NCI-H146 treated with DMSO at 0.1 percent for 48 hours (cell line): ENCODE data around the gene MAGEA9B.
"Not testable (repeated sequence)": the region's sequence is repeated elsewhere in the genome, so short reads cannot be mapped to it uniquely, and the experiment has no call there.

Experiments used
- DNase-seq: peaks from one replicate; lab custom pipeline; 2025; ENCODE audit not compliant: unreplicated experiment; lab: John Stamatoyannopoulos, UW

MAGEA9B gene

DNA sequence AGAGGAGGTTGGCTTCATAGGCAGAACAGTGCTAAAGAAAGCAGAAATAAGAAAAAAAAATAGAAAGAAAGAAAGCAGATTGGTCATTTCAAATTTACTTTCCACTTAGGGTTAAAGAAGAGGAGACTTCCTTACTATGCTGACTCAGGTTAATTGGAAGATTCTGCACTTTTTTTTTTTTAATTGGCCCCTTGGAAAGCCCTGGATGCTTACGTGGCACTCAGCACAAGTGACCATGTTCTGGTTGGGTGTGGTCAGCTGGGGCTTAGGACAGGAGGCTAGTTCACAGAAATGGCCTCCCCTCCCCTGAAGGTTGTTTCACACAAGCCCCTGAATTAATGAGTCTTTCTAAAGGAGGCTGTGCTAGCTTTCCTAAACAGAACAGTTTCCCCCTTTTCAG, 14.5 kb downstream of the MAGEA9B start:
- no peak for DNase-seq

DNA sequence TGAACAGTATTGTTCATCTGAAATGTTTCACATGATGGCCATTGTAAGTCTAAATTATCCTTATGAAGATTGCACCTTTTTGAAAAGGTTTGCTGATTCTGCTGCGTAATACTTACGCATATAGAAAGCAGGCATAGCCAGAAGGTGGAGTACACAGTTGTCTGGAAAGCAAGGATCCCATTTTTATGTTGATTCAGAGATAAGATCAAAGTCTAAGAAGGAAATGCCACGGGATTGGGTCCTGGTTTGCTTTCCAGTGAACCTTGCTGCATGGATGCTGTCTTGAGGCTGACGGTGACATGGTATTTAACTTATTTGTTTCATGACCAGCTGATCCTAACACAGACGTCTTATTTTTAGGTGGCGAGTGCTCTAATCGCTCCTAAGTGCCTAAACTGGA, 15.5 kb downstream of the MAGEA9B start:
- DNase-seq = no peak

DNA sequence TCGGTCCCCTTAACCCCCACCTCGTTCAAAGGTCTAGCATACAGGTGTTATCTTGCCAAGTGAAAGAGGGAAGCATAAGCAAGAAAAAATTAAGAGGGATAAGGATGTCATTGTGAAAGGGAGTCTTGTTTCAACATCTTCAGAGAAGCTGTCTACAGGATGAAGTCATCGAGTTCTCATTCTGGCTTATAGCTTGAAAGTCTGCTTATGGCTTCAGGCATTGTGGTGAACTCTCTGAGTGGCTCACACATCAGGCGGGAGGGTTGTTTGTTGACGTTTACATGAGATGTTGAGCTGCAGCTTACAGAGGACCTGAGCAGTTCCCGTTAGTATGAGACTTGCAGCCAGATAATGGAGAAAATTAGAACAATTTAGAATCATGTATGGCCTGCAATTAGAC, 16.6 kb downstream of the MAGEA9B start:
- no peak for DNase-seq

DNA sequence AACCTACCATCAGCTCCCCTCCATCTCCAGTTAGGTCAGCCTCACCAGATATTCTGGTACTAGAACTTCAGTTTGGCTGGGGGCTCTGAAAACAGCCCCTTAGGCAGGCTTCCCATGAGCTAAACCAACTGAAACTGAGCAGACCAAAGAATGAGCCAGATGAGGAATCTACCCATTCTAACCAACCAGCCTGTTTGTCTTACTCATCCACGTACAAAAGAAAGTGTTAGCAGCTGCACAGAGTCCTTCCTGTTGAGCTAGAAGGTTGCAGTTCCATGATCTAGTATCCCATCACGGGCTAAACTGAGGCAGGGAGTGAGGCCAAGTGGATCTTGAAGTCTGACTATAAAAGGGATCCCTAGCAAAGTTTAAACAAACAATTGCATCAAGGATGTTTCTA, 17.5 kb downstream of the MAGEA9B start:
- no peak for DNase-seq

DNA sequence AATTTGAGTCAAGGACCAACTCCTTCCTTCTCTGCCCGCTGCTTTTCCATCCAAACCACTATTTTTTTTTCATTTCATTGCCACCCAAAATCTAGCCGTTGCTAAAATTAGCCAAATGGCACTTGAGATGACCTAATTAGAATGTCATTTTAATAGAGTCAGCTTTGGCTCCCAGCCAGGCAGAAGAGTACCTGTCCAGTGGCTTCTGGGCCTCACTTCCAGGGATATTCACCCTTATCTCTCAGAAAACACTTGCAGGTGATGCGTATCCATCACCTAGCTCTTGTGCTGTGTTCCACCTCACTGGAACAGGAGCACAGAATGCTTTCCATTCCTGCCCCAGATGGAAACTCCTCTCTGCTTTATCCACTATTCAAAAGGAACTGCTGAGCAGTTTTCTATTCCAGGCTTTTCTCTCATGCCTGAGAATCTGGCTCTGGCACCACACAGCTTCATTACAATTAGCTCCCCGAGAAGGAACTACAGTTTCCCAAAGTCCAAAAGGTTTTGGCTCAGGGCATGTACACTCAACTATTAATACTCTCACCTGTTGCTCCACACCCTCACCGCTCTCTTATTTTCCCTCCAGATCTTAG, 18.5 kb downstream of the MAGEA9B start:
- DNase-seq = no peak

DNA sequence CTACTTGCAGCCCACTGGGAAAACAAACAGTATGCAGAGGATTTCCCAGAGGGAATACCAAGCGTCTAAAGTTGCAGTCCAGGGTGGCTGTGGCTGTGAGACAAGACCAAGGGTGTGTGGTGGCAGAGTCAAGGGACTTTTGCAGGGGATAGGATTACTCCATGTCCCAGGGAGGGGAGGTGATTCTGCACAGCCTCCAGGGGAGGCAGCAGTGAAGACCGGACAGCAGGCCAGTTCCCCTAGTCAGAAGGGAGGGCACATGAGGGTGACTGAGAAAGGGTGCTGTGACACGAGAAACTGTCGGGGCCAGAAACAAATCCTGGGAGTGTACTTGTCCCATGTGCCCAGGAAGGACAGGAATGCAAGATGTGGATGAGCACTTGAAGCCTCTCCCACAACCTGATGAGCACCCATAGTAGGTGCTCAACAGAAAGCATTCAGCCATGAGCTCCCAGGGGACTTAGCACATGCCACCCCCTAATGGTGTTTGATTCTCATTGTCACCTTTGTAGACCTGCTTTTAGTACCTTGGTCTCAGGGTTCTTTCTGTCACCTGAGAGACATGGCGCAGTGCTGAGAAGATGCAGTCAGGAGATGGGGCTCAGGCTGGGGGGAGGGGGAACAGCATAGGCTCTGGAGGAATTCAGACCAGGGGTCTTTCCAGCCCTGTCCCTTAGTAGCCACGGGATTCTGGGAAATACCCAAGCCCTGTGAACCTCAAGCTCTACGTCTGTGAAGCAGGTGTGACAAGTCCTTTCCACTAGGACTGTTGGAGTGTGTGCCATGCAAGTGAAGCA, 19.4 kb downstream of the MAGEA9B start:
- DNase-seq = no peak

DNA sequence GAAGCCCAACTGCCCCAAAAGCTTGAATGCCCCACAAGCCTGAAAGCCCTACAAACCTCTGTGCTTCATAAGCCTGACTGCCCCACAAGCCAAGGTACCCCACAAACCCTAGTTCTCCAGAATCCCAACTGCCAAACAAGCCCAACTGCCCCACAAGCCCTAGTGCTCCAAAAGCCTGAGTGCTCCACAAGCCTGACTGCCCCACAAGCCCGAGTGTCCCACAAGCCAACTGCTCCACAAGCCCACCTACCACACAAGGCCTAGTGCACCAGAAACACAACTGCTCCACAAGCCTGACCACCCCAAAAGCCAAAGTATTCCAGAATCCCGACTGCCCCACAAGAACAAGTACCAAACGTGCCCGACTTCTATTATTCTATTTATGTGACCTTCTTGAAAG, 23.9 kb downstream of the MAGEA9B start:
- DNase-seq = no peak

DNA sequence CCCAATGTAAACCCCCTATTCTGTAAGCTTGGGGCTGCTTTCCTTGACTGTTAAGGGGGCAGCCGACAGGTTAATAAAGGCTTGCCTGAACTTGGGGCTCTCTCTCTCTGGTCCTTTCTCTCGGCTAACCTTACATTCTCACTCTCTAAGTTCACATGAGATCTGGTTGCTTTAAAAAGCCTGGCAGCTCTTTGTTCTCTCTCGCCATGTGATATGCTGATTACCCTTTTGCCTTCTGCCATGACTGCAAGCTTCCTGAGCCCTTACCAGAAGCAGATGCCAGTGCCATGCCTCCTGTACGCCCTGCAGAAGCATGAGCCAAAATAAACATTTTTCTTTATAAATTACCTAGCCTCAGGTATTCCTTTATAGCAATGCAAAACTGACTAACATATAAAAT, 32.0 kb downstream of the MAGEA9B start:
- DNase-seq = not testable (repeated sequence)

DNA sequence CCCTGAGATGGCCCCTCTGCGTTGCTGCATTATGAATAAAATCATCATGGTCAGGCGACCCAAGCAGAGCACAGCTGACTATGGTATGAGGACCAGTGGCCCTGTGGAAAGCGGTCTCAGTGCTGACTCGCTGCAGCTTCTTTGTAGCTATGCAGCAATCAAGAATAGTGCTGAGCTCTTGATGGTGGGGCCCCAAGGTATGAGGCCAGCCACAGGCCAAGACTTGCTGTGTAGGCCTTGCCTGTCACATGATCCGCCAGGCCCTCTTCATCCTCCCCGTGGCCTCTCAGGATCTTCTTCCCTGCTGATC, 35.4 kb downstream of the MAGEA9B start:
- DNase-seq = not testable (repeated sequence)

DNA sequence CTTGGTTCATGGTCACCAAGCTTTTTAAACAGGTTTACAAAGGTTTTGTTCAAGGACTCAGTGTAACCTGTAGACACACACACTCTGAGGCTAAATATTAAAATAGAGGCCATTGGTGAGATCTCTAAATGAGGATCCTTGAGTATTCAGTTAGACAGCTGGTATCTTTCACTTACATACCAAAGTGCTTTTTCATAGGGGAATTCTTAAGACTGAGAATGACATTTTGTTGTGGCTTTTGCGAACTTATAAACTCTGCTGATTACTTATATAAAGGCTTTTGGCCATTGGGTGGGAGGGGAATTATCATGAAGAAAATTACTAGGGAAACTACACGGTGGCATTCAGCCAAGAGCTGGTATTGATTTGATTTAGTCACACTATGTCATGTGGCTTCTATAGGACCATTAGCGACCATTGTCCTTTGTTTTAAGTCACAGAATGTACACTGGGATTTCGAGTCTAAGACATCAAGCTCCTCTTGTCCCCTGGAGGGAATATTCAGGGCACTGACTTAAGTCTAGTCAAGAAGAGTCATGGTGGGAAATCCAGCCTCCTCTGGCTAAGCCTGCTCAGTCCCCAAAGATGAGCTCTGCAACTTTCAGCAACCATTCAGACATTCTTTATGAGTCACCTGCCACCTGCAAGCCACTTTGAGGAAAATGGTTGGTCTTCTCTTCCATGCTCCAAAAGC, 35.9 kb downstream of the MAGEA9B start:
- DNase-seq = not testable (repeated sequence)

DNA sequence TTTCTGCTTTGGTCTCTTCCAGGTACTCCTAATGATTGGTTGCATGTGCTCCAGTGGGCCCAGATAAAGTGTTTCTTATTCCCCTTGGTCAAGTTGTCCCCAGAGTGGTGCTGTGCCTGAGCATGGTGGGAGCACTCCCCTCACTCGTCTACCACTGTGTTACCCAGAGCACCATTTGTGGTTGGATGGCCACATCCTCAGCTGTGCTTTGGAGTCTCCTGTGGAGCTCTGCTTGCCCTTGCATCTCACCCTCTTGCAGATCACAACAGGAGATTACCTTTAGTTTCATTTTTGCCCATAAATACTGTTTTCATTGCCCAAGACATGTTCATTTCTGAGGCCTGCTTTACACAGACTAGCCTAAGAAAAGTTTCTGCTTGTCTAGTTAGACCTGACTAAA, 36.8 kb downstream of the MAGEA9B start:
- not testable (repeated sequence) for DNase-seq

DNA sequence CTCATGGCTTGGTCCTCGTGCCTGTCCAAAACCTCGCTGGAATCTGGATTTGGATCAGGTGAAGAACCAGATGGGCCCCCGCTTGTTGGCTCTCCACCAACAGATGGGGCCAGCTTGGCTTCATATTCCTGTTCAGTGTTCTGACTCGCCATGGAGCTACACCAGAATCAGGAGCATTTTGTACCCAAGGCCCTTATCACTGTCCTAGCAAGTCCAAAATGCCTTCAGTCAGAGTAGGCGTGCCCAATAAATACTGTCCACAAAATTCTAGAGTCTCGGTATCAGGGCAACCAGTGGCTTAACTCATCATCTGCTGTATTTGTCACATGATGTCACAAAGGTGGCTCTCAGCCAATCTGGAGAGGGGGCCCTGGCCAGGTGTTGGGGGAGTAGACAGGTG, 37.6 kb downstream of the MAGEA9B start, which contains the start of gene HSFX3:
TSS of gene HSFX3 (minus strand) at position 224 of the 400 bp plus-strand sequence. CDS start at position 152, 72 bp downstream.
- not testable (repeated sequence) for DNase-seq

DNA sequence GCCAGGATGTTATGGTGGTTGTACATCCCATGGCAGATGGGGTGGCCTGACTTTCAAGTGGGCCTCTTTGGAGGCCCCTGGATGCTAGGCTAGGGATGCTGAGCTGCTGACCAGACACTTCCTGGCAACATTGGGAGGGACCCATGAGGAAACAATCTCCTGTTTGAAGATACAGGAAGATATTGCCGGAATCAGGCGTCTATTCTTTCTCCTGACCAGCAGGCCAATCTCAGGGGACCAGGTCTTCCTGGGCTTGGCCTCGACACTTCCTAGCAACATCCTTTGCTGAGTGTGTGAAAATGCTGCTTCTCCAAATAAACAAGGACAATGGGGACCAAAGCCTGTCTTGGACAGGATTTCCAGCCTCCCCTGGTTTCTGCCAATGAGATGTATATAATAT, 39.5 kb downstream of the MAGEA9B start:
- DNase-seq = not testable (repeated sequence)

DNA sequence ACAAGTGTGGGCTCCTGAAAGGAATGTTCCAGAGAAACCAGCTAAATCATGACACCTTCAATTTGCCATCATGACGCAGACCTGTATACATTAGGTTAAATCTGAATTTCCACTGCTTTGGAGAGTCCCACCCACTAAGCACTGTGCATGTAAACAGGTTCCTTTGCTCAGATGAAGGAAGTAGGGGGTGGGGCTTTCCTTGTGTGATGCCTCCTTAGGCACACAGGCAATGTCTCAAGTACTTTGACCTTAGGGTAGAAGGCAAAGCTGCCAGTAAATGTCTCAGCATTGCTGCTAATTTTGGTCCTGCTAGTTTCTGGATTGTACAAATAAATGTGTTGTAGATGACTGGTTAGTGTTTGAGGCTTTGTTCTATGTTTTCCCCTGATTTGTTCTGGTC, 40.3 kb downstream of the MAGEA9B start:
- not testable (repeated sequence) for DNase-seq

DNA sequence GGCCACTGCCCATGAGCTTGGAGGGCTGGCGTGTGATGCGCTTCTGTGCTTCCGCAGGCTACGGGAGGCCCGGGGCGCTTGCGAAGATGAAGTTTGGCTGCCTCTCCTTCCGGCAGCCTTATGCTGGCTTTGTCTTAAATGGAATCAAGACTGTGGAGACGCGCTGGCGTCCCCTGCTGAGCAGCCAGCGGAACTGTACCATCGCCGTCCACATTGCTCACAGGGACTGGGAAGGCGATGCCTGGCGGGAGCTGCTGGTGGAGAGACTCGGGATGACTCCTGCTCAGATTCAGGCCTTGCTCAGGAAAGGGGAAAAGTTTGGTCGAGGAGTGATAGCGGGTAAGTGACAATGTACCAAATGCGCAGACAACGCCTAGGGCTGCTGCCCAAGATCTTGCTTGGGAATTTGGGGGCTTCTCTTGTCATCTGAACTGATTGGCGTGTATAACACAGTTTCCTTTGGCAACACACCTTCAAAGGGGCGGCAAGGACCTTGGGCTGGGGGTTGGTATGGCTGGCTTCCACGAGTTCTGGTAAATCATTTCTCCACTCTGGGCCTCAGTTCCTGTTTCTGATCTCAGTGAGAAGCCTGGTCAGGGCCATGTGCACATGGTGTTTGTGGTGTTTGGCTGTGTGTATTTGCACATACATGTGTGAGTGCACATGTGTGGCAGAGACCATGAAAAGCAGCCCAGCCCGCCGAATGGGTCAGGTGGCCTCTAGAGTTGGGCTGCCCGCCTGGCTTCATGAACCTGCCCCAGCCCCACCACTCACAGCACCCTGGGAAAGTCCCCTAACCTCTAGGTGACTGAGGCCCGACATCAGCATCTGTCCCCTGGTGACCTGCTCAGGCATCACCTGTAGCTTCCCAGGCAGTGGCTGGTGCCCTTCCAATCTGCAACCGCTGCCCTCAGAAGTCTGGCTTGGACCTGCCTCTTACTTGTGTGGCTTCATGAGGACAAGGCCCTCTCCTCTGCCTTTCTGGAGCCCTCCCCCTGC, 41.4 kb downstream of the MAGEA9B start:
- DNase-seq = not testable (repeated sequence)

DNA sequence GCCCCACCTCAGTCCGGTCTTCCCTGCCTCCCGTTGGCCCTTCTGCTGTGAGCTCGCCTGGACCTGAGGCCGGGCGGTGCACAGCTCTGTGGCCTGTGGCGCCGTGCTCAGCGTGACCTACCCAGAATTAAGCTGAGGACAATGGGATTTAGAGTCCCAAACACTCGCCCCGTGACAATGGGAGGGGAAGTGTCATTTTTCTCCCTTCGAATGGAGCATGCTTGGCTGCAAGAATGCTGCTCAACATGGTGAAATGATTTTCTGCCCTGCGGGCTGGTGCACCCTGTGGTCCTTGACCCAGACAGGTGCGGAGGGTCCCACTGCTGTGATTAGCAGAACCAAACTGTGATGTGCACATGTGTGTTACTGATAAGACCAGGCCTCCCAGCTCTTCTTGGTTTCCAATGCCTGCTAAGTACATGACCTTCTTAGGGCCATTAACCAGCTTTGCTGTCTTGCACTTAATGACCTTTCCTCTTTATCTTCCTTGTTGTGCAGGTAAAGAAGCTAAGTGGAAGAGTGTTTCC, 45.7 kb downstream of the MAGEA9B start:
- peak; percentile 2 for DNase-seq

DNA sequence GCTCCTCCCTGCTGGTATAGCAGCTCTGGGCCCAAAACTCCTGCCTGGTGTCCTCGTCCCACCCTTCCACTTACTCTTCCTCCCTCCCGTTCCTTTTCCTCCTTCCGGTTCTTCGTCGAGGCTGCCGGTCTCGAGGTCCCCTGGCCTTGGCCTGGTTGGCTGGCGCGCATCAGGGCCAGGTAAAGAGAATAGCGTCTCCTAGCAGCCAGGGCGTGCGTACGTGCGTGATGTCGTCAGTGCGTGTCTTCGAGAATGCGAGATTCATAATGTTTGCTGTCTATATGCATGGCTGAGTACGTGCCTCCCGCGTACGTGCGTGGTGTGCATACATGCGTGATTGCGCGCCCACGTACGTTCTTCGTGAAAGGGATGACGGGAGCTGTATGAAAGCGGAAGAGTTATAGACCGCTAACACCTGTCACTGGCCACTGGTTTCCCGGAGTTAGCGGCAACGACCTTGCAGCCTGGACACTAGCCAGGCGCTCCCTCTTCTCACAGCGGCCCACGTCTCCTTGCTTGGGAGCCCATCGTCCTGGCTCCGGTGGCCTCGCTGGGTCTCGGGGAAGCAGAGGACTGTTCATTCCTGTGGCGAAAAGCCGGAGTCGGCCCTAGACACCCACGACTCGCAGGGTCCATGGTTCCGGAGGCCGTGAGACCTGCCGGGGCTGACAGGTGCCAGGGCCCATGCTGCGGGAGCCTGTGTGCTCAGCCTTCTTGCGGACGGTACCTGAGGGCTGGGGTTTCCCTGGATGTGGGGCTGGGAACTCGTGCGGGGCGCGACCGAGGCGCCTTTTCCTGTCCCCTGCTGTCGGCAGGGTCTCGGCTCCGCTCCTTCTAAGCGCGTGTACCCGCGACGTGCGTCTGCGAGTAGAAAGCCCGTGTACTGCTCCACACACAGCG, 46.4 kb downstream of the MAGEA9B start, which contains the start of gene EOLA1:
TSS of gene EOLA1 (plus strand) at position 392 of the 900 bp plus-strand sequence. CDS start 4,619 bp downstream, outside the sequence.
- peak; percentile 91 for DNase-seq

DNA sequence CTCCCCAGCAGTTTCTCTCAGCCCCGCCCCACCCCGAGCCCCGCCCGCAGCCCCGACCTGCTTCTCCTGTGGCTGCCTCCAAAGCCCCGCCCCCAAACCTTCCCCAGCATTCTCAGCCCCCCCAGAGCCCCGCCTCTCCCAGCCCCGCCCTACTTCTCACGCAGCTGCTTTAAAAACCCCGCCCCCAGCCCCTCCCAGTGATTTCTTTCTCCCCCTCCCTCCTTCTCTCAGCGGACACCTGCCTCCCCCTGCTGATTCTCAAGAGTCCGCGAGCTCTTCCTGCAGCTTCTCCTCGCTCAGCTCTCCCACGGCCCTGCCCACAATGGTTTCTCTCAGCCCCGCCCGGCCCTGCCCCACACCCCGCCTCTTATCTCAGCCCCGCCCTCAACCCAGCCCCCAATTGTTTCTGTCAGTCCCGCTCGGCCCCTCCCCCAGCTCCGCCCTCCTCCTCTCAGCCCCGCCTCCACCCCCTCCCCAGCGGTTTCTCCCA, 47.1 kb downstream of the MAGEA9B start:
- peak; percentile 86 for DNase-seq
